Measurements from ENCODE around the gene GJA4. TPM values are rescaled to one million over a fixed set of nuclear protein-coding genes. Genes with fewer than 3 reads are reported as not detected.

GJA4 gene
- total RNA-seq, 1 experiment from 2014 or later: not detected

GRCh38 chr1:34776911-34777310, 15.9 kb upstream of the GJA4 start:
- H3K79me2 ChIP-seq (ENCODE audit: low read length): peaks cover 20% of the 10 kb centered on the region
- ChIA-PET CTCF (no interaction called here), POLR2A (ENCODE audit: unreplicated experiment) (no interaction called here)
- no peak overlapping the region for H3K4me3 ChIP-seq (ENCODE audit: low read length)
- H4K20me1 ChIP-seq (ENCODE audit: low read length): no peaks in the 10 kb centered on the region
- TF ChIP-seq EZH2phosphoT487 (IDR thresholded peaks at IDR 0.05; ENCODE audit: borderline replicate concordance, low read length) (no peak), EZH2 (IDR thresholded peaks at IDR 0.05; ENCODE audit: low read length, unreplicated experiment) (no peak), CTCF (conservative IDR thresholded peaks at IDR 0.05; ENCODE audit: low read depth, low read length) (no peak)
- no peaks in the 10 kb centered on the region for H3K9me2 ChIP-seq (replicated peaks; ENCODE audit: low read length)
- no peak overlapping the region for H3K9ac ChIP-seq (ENCODE audit: low read length)
- no peak overlapping the region for H3K4me2 ChIP-seq (ENCODE audit: low read length)
- H3K27me3 ChIP-seq (ENCODE audit: low read length): no peaks in the 10 kb centered on the region
- H3F3A ChIP-seq (ENCODE audit: low read length, unreplicated experiment): no peaks in the 10 kb centered on the region
- intact Hi-C loops (cut with micrococcal nuclease): no loop called here
- BruUV-seq (replicated peaks): no TSS peak
- H2AFZ ChIP-seq (ENCODE audit: low read length): no peak overlapping the region
- H3K4me1 ChIP-seq (ENCODE audit: insufficient read depth, low read length): peaks cover 32% of the 10 kb centered on the region
- H3K36me3 ChIP-seq (ENCODE audit: low read depth, low read length): no peaks in the 10 kb centered on the region
- no peaks in the 10 kb centered on the region for H3K9me3 ChIP-seq (ENCODE audit: low read length)
- DNase-seq (no peak), ATAC-seq (no peak)
- no peak overlapping the region for H3K27ac ChIP-seq (ENCODE audit: low read length)

- Histone ChIP-seq H3K4me2 (ENCODE audit: low read length) (no peak overlapping the region), H3K27me3 (ENCODE audit: low read length) (no peaks in the 10 kb centered on the region), H3K9me3 (ENCODE audit: low read length) (no peaks in the 10 kb centered on the region), H3K36me3 (ENCODE audit: low read depth, low read length) (no peaks in the 10 kb centered on the region), H4K20me1 (ENCODE audit: low read length) (no peaks in the 10 kb centered on the region), H3K4me3 (ENCODE audit: low read length) (no peak overlapping the region), H3K4me1 (ENCODE audit: insufficient read depth, low read length) (peaks cover 38% of the 10 kb centered on the region), H3F3A (ENCODE audit: low read length, unreplicated experiment) (no peaks in the 10 kb centered on the region), H3K79me2 (ENCODE audit: low read length) (peaks cover 28% of the 10 kb centered on the region), H3K9me2 (replicated peaks; ENCODE audit: low read length) (no peaks in the 10 kb centered on the region), H3K9ac (ENCODE audit: low read length) (no peak overlapping the region), H3K27ac (ENCODE audit: low read length) (no peak overlapping the region), H2AFZ (ENCODE audit: low read length) (no peak overlapping the region)
- DNase-seq (no peak), ATAC-seq (no peak)
- ChIA-PET POLR2A (ENCODE audit: unreplicated experiment) (no interaction called here), CTCF (no interaction called here)
- BruUV-seq (replicated peaks): no TSS peak
- intact Hi-C loops (cut with micrococcal nuclease): loop anchor here (2.0 kb wide), 1 partner anchor 15 kb away; no protein-coding TSS in a partner anchor
- TF ChIP-seq CTCF (conservative IDR thresholded peaks at IDR 0.05; ENCODE audit: low read depth, low read length): no peak
- no peak for TF ChIP-seq EZH2phosphoT487 (IDR thresholded peaks at IDR 0.05; ENCODE audit: borderline replicate concordance, low read length)
- no peak for TF ChIP-seq EZH2 (IDR thresholded peaks at IDR 0.05; ENCODE audit: low read length, unreplicated experiment)
Measured at GRCh38 chr1:34777519-34778321, 15.1 kb upstream of the GJA4 start.

GRCh38 chr1:34778381-34778780, 14.4 kb upstream of the GJA4 start:
- no peaks in the 10 kb centered on the region for H3K36me3 ChIP-seq (ENCODE audit: low read depth, low read length)

More at GRCh38 chr1:34778381-34778780, 14.4 kb upstream of the GJA4 start:
- intact Hi-C loops (cut with micrococcal nuclease): loop anchor here (2.0 kb wide), 1 partner anchor 16 kb away; no protein-coding TSS in a partner anchor
- peak overlapping the region; percentile 66; the same call in 1 of the 2 replicates for H3K4me2 ChIP-seq (ENCODE audit: low read length)
- peaks cover 45% of the 10 kb centered on the region for H3K4me1 ChIP-seq (ENCODE audit: insufficient read depth, low read length)
- 0 out of 2 replicates have a peak overlapping the region, but pooled peaks have one; percentile 94 for H3K27ac ChIP-seq (ENCODE audit: low read length)
- no peaks in the 10 kb centered on the region for H4K20me1 ChIP-seq (ENCODE audit: low read length)
- H2AFZ ChIP-seq (ENCODE audit: low read length): no peak overlapping the region
- POLR2A ChIA-PET (ENCODE audit: unreplicated experiment): no interaction called here
- no peaks in the 10 kb centered on the region for H3K9me2 ChIP-seq (replicated peaks; ENCODE audit: low read length)
- no peak overlapping the region for H3K9ac ChIP-seq (ENCODE audit: low read length)
- CTCF ChIA-PET: no interaction called here
- H3K4me3 ChIP-seq (ENCODE audit: low read length): no peak overlapping the region
- no peak for DNase-seq
- ATAC-seq: no peak
- H3K27me3 ChIP-seq (ENCODE audit: low read length): no peaks in the 10 kb centered on the region
- no peaks in the 10 kb centered on the region for H3K9me3 ChIP-seq (ENCODE audit: low read length)
- TF ChIP-seq EZH2 (IDR thresholded peaks at IDR 0.05; ENCODE audit: low read length, unreplicated experiment) (no peak), CTCF (conservative IDR thresholded peaks at IDR 0.05; ENCODE audit: low read depth, low read length) (no peak), EZH2phosphoT487 (IDR thresholded peaks at IDR 0.05; ENCODE audit: borderline replicate concordance, low read length) (no peak)
- H3K79me2 ChIP-seq (ENCODE audit: low read length): peaks cover 35% of the 10 kb centered on the region
- H3F3A ChIP-seq (ENCODE audit: low read length, unreplicated experiment): no peaks in the 10 kb centered on the region
- no TSS peak for BruUV-seq (replicated peaks)
